HG03571 (cell line): ENCODE results near the gene KLHL22.
"Not testable (repeated sequence)": the region's sequence is repeated elsewhere in the genome, so short reads cannot be mapped to it uniquely, and the experiment has no call there.

Experiments
- ATAC-seq: cut with Tn5 transposase; IDR thresholded peaks from one replicate; pipeline ENCODE4 v1.9.1; 2021; ENCODE audit not compliant: unreplicated experiment

The KLHL22 gene

DNA sequence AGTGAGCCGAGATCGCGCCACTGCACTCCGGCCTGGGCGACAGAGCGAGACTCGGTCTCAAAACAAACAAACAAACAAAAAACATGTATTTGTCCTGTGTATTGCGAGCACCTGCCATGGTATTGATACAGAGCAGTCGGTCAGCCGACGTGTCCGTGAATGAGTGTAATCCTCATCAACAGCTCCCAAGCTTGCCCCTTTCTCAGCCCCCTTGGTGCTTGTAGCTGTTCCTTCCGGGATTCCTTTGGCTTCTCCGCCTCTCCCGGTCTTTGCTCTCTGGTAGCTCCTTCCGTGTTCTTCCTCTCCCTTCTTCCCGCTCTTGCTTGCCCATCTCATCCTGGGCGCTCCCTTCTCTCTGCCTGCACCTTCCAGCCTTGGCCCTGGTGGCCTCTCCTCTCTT, 90.7 kb downstream of the KLHL22 start:
- ATAC-seq: no peak

DNA sequence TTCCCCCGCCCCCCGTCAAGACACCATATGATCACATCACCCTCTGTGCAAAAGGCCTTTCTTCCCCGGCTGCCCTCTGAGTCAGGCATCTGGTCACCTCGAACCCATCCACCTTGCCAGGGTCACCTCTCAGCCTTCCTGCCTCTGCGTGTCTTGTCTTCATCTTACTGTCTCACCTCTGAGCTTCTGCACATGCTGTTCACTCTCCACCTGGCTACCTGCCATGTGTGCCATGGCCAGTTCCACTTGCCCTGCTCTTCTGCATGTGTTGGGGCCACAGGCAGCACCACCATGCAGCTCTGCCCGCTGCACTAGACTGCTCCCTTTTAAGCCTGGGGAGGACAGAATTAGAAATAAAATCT, 91.8 kb downstream of the KLHL22 start:
- no peak for ATAC-seq

DNA sequence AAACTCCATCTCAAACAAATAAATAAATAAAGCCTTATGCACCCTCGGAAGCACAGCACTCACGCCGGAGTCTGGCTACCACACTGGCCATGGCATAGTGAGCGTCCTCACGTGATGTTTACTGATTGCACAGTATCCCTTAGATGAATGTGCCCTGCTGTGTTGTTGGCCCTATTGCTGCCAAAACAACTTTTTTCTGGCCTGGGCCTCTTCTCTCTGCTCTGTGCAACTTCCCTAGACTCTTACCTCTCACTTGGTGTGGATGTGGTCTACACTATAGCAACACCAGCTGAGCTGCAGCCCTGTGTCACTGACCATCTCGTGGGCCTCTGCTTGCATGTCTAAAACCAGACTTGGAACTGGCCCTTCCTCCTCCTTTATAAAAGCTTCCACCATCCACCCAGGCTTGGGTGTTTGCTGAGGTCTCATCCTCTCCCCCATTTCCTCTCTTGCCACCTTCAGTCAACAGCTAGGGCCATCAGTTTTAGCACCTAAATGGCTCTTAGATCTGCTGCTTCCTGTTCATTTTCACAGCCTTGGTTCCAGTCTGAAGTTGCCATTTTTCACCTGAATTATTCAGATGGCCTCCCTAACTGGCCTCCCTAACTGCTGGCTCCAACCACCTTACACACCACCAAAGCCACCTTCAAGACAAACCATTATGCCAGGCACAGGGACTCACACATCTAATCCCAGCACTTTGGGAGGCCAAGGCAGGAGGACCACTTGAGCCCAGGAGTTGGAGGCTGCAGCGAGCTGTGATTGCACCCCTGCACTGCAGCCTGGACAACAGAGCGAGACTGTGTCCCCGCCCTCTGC, 92.4 kb downstream of the KLHL22 start:
- ATAC-seq: no peak

DNA sequence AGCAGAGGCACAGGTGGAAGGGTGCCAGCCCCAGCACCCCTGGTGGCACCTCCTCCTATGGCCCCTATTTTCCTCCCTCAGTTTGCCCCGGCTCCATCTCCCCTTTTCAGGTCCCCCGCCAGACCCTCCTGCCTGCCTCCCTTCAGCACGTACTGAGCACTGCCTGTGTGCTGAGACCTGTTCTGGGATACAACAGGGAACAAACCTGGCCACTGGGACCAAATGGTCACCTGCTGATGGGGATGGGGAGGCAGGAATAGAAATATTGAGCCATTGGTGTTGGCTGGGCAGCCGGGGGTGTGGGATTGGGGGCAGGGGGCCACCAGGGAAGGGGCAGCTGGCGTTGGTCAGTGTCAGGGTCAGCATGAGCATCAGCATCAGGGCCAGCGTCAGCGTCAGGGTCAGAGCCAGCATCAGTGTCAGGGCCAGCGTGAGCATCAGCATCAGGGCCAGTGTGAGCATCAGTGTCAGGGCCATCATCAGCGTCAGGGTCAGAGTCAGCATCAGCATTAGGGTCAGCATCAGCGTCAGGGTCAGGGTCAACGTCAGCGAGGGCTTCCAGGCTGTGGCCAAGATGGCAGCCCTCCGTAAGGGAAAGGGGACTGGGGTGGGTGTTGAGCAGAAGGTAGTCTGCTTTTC, 94.1 kb downstream of the KLHL22 start:
- no peak for ATAC-seq

DNA sequence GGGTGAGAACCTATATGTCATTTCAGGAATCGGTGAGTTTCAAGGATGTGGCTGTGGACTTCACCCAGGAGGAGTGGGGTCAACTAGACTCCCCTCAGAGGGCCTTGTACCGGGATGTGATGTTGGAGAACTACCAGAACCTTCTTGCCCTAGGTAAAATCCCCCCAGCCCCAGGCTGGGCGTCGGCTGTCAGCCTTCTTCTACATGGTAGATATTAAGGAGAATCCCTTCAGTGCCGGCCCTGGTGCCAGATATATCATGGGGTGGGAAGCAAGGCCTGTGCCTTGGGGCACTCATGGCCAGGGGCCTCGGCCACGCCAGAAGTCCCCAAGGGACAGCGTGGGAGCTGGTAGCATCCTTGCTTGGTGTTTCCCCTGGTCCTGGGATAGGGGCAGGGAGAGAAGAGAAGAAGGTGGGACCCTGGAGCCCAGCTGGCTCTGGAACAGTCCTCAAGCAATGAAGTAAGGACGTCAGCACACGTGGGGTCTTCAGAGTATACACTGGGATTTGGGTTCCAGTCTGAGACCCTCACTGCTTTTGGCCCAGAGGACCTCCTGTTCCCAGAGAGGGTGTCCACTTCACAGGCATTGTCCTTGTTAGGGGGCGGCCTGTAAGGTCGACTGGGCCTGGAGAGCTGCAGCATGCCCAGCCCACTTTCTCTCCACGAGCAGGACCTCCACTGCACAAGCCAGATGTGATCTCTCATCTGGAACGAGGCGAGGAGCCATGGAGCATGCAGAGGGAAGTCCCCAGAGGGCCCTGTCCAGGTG, 94.8 kb downstream of the KLHL22 start:
- ATAC-seq: no peak

DNA sequence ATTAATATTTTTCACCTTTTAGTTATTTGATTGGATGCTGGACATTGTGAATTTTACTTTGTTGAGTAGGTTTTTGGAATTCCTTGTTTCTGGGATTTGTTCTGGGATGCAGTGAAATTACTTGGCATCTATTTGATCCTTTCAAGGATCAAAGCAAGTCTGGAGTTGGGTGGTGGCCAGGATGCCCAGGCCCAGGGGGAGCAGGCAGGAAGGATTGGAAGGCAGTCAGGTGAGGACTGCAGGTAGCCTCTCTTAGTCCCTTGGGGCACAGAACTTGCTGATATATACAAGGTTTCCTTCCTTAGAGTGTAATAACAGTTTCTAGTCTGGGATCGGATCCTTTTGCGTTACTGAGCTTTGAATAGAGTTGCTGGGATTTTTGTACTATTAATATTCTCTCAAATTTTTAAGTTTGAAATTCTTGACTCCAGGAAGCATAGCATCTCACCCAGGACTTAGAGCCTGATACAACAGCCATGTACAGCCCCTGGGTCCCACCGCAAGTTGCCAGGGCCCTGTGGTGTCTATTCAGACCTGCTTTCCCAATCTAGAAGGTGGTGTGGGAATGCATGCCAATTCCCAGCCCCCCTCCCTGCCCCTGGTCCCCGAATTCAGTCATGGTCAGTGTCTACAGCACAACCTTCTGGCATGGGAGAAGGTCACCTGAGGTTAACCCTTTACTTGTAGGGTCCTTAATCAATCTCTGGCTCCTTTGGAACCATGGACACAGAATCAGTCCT, 95.6 kb downstream of the KLHL22 start:
- ATAC-seq: no peak

DNA sequence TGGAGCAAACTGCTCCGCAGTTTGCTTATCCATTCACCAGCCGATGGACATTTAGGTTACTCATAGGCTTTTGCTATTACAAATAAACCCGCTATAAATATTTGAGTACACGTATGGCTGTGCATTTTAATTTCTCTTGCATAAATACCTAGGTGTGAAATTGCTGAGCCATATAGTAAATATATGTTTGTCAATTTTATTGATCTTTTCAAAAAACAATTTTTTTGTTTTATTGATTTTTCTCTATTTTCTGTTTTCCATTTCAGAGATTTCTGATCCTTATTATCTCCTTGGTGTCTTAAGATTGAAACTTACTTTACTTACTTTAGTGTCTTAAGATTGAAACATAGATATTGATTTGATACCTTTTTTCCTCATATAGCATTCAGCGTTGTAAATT, 97.2 kb downstream of the KLHL22 start:
- no peak for ATAC-seq

DNA sequence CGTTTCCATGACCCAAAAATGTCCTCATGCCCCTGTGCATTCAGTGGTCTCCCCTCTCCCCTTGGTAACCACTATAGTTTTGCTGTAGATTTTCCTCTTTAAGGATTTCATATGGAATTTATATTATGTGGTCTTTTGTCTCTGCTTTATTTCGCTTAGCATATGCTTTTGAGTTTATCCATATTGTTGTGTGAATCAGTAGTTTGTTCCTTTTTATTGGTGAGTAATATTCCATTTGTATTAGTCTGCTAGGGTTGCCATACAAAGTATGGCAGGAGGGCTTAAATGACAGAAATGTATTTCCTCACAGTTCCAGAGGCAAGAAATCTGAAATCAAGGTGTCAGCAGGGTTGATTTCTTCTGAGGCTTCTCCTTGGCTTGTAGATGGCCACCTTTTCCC, 98.1 kb downstream of the KLHL22 start:
- ATAC-seq: no peak

DNA sequence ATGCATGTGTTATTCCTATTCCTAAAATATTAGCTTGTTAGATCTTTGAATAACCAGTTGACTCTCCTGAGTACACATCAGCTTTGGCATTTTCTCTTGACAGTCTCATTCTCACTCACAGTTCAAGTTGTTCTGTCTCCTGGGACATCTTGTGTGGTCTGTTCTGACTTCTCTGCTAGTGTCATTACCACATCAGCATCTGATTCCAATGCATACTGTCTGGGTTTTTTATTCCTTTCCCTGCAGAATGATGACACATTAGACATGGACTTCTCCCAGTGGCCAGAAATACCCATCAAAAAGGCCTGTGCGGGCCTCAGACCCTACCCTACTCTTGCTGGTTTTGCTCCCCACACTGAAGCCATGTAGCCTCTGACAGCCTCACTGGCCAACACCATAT, 99.0 kb downstream of the KLHL22 start:
- ATAC-seq: no peak

DNA sequence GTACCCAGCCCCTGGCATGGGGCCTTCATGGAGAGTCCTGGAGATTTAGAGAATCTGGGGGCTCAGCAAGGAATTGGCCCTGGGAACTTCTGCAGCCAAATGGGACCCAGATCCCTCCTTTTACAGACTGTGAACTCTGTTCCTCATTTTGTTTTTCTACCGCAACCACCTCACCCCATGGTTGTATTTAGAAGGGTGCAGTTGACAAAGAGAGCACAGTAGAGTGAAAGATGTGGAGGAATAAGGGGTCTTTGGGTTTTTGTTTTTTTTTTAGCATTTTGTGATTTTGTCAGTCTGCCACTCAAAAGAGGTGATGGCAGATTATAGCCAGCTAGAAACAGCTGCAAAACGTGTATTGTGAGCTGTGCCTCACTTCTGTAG, 99.7 kb downstream of the KLHL22 start:
- ATAC-seq: no peak

DNA sequence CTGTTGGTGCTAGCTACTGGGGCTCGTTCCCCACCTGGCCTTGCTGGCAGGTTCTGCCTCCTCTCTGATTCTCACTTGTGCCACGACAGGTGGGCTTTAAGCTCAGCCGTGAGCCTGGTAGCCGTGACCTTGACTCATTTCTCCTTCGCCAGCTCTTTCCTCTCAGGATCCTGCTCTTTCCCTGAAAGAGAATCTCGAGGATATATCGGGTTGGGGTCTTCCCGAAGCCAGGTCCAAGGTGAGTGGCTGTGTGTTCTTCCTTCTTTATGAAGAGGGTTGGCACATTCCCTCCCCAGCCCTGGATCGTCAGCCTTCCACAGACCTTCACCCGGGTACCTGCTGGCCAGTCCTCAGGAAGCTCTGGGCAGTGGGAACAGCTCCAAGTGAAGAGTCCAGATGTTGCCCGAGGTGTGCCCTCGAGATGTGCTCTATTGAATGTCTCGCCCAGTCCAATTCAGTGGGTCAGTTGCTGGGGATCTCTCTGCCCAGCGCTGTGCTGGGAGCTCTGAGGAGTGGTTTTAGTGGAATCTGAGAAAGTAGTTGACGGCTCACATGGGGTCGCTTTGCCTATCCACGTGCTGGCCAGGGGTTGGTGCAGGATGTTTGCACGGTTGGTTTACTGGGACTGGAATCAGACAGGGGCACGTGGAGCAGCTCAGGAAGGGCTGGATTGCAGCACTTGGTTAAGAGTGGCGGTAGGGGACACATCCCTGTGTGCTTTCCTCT, 100.3 kb downstream of the KLHL22 start:
- no peak for ATAC-seq

DNA sequence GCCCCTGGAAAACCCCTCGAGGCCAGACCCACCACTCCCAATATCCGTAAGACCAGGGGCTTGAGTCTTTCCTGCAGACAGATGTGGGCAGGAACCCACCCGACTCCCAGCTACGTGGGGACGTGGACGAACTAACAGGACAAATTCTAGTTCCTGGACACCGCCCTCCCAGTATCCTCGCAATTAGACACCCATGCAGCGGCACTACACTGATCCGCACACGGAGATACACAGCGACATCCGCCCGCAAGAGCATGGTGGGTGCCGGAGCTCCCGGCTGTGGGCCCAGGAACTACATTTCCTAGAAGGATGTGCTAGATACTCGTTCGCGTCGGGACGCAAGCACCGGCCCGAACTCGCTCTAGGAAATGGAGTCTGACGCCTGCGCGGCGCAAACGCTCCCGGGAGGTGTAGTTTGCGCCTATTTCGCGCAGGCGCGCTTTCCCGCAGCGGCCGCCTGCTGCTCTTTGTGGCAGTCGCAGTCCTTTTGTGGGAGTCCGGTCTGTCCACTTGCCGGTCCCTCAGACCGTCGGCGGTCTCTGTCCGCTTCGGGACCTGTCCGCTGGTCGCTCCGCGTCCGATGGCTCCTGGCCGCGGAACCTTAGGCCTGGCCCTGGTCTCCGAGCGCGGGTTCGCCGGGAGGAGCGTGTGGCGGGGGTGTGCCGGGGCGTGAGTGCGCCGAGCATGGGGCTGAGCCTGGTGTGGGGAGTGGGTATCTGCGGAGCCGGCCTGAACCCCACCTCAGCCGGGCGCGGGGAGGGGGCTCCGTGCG, 101.7 kb downstream of the KLHL22 start, which contains the start of gene ZNF74:
Gene ZNF74, plus strand, starts transcription at position 447 of the 772 bp plus-strand sequence. CDS start 478 bp downstream, outside the sequence.
- ATAC-seq: peak; percentile 71

DNA sequence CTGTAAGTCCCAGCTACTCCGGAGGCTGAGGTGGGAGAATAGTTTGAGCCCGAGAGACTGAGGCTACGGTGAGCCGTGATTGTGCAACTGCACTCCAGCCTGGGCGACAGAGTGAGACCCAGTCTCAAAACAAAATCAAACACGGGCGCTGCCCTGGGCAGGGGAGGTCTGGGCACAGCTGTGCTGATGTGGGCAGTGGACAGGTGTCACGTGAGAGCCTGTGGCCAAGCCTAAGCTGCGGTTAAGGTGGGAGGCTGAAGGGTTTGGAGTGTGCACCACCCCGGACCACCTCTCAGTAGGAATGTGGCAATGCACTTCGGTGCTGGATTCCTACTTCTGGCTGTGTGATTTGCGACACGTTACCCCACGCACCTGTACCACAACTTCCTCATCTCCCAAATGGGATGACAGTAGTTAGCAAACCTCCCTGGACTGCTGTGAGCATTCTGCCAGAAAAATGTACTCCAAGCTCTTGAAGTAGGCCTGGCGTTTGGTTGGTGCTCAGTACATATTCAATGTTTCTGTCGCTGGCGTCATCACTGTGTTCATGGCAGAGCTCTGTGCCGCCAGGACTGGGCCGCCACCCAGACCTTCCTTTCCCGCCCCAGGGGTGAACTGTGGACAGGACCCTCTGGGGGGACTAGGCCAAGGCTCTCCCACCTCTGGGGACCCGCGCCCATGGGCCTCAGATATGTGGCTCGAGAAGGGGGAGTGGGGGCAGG, 102.5 kb downstream of the KLHL22 start:
- ATAC-seq: no peak

DNA sequence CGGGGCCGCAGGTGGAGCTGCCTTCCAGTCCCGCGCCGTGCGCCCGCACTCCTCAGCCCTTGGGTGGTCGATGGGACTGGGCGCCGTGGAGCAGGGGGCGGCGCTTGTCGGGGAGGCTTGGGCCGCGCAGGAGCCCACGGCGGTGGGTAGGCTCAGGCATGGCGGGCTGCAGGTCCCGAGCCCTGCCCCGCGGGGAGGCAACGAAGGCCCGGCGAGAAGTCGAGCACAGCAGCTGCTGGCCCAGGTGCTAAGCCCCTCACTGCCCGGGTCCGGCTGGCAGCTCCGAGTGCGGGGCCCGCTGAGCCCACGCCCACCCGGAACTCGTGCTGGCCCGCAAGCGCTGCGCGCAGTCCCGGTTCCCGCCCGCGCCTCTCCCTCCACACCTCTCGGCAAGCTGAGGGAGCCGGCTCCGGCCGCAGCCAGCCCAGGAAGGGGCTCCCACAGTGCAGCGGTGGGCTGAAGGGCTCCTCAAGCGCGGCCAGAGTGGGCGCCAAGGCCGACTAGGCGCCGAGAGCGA, 103.2 kb downstream of the KLHL22 start:
- ATAC-seq: not testable (repeated sequence)
